ENCODE data around the gene SLC10A3. TPM values are rescaled to one million over a fixed set of nuclear protein-coding genes. Genes with fewer than 3 reads are reported as not detected.

Gene SLC10A3
- total and polyA plus RNA-seq, 4 donors, result 16.8 to 38.8 (median 26.0) TPM

GRCh38 chrX:154437971-154438893 is 52.2 kb downstream of the SLC10A3 start:
- 13 to 50% methylated on average over 28 of the region's 28 CpGs for WGBS, 2 donors
- intact Hi-C loops (cut with DNase I), result no loop called here
- Histone ChIP-seq H3K4me3 (ENCODE audit: low read length in 2 of 2) (peak overlapping the region; percentile 51 to 79), H3K27ac (ENCODE audit: low read depth in 1 of 2, low read length in 2 of 2) (no peak overlapping the region), H3K9me3 (ENCODE audit: control insufficient read depth, low read length) (no peaks in the 10 kb centered on the region), H3K4me1 (ENCODE audit: control insufficient read depth in 1 of 2, insufficient read depth in 2 of 2, low read length in 2 of 2) (no peaks in the 10 kb centered on the region), H3K36me3 (ENCODE audit: control insufficient read depth in 1 of 2, insufficient read depth in 2 of 2, low read length in 1 of 2) (peaks cover 0 to 1% of the 10 kb centered on the region in 2 donors), H3K27me3 (ENCODE audit: control insufficient read depth in 1 of 2, insufficient read depth in 2 of 2, low read length in 1 of 2) (no peaks in the 10 kb centered on the region)
- no peak for ATAC-seq (ENCODE audit: low FRiP score)
- DNase-seq, result no peak

Small RNAs within 50 kb of the gene (microRNA-seq; reads per million reads assigned to microRNA genes)
- gene MIR6858, result 0.60 to 0.99 reads per million in 2 donors

Other genes starting within 250 kb of the SLC10A3 start
- gene OPN1MW3, start 233.0 kb downstream of the SLC10A3 start, total RNA-seq, result not detected
- gene OPN1MW3, start 233.0 kb downstream of the SLC10A3 start, polyA plus RNA-seq, result not detected
- not detected for gene TEX28, start 195.5 kb downstream of the SLC10A3 start, total RNA-seq
- not detected for gene TEX28, start 195.5 kb downstream of the SLC10A3 start, polyA plus RNA-seq
- under 1 TPM; 0.23 to 0.24 TPM for gene TKTL1, start 194.8 kb downstream of the SLC10A3 start, total RNA-seq
- not detected for gene TKTL1, start 194.8 kb downstream of the SLC10A3 start, polyA plus RNA-seq
- gene FLNA, start 116.0 kb downstream of the SLC10A3 start, total RNA-seq, result 1,000 to 10,000 TPM; 4,329 to 7,587 TPM
- gene FLNA, start 116.0 kb downstream of the SLC10A3 start, polyA plus RNA-seq, result 1,000 to 10,000 TPM in 1 of 2 donors, 100 to 1,000 TPM in 1; 515 to 7,857 TPM
- 10 to 100 TPM; 49.9 to 73.1 TPM for gene EMD, start 111.3 kb downstream of the SLC10A3 start, total RNA-seq
- gene EMD, start 111.3 kb downstream of the SLC10A3 start, polyA plus RNA-seq, result 100 to 1,000 TPM in 1 of 2 donors, 10 to 100 TPM in 1; 97.7 to 157 TPM
- 1,000 to 10,000 TPM; 2,525 to 2,861 TPM for gene RPL10, start 92.3 kb downstream of the SLC10A3 start, total RNA-seq
- 1,000 to 10,000 TPM; 7,028 to 7,505 TPM for gene RPL10, start 92.3 kb downstream of the SLC10A3 start, polyA plus RNA-seq
- 10 to 100 TPM; 25.9 to 29.0 TPM for gene DNASE1L1, start 81.4 kb downstream of the SLC10A3 start, total RNA-seq
- gene DNASE1L1, start 81.4 kb downstream of the SLC10A3 start, polyA plus RNA-seq, result 10 to 100 TPM; 37.3 to 46.2 TPM
- gene TAFAZZIN, start 79.1 kb downstream of the SLC10A3 start, total RNA-seq, result 10 to 100 TPM; 30.8 to 59.6 TPM
- gene TAFAZZIN, start 79.1 kb downstream of the SLC10A3 start, polyA plus RNA-seq, result 100 to 1,000 TPM in 1 of 2 donors, 1 to 10 TPM in 1; 5.5 to 129 TPM
- gene ATP6AP1, start 62.0 kb downstream of the SLC10A3 start, total RNA-seq, result 10 to 100 TPM; 63.3 to 63.5 TPM
- gene ATP6AP1, start 62.0 kb downstream of the SLC10A3 start, polyA plus RNA-seq, result 10 to 100 TPM; 44.1 to 77.5 TPM
- gene GDI1, start 53.5 kb downstream of the SLC10A3 start, total RNA-seq, result 100 to 1,000 TPM; 124 to 130 TPM
- gene GDI1, start 53.5 kb downstream of the SLC10A3 start, polyA plus RNA-seq, result 100 to 1,000 TPM in 1 of 2 donors, 10 to 100 TPM in 1; 77.0 to 209 TPM
- 10 to 100 TPM; 57.1 to 62.9 TPM for gene FAM50A, start 46.5 kb downstream of the SLC10A3 start, total RNA-seq
- gene FAM50A, start 46.5 kb downstream of the SLC10A3 start, polyA plus RNA-seq, result 100 to 1,000 TPM; 138 to 246 TPM
- gene PLXNA3, start 32.3 kb downstream of the SLC10A3 start, total RNA-seq, result 10 to 100 TPM; 59.4 to 79.1 TPM
- gene PLXNA3, start 32.3 kb downstream of the SLC10A3 start, polyA plus RNA-seq, result 10 to 100 TPM in 1 of 2 donors, 1 to 10 TPM in 1; 6.5 to 39.7 TPM
- 1 to 10 TPM; 6.0 to 8.3 TPM for gene LAGE3, start 11.3 kb downstream of the SLC10A3 start, total RNA-seq
- 1 to 10 TPM; 3.5 to 9.1 TPM for gene LAGE3, start 11.3 kb downstream of the SLC10A3 start, polyA plus RNA-seq
- 10 to 100 TPM; 20.5 to 27.2 TPM for gene UBL4A, start 4.0 kb downstream of the SLC10A3 start, total RNA-seq
- gene UBL4A, start 4.0 kb downstream of the SLC10A3 start, polyA plus RNA-seq, result 10 to 100 TPM; 24.3 to 26.6 TPM
- 10 to 100 TPM; 26.1 to 34.5 TPM for gene FAM3A, start 25.6 kb upstream of the SLC10A3 start, total RNA-seq
- 100 to 1,000 TPM in 1 of 2 donors, 10 to 100 TPM in 1; 41.4 to 101 TPM for gene FAM3A, start 25.6 kb upstream of the SLC10A3 start, polyA plus RNA-seq
- gene G6PD, start 56.2 kb upstream of the SLC10A3 start, total RNA-seq, result 10 to 100 TPM; 66.2 to 70.9 TPM
- gene G6PD, start 56.2 kb upstream of the SLC10A3 start, polyA plus RNA-seq, result 10 to 100 TPM; 19.7 to 61.8 TPM
- 10 to 100 TPM; 30.3 to 31.8 TPM for gene IKBKG, start 57.0 kb upstream of the SLC10A3 start, total RNA-seq
- gene IKBKG, start 57.0 kb upstream of the SLC10A3 start, polyA plus RNA-seq, result 10 to 100 TPM; 12.0 to 51.3 TPM
- not detected for gene CTAG1A, start 94.5 kb upstream of the SLC10A3 start, total RNA-seq
- gene CTAG1A, start 94.5 kb upstream of the SLC10A3 start, polyA plus RNA-seq, result not detected
- not detected for gene CTAG1B, start 128.7 kb upstream of the SLC10A3 start, total RNA-seq
- gene CTAG1B, start 128.7 kb upstream of the SLC10A3 start, polyA plus RNA-seq, result not detected
- gene CTAG2, start 162.9 kb upstream of the SLC10A3 start, total RNA-seq, result not detected
- 10 to 100 TPM in 1 of 2 donors, not detected in 1; 11.0 TPM for gene CTAG2, start 162.9 kb upstream of the SLC10A3 start, polyA plus RNA-seq

Data from aorta (tissue), 5 donors.